Keratinocyte (primary cell): ENCODE results near the gene FAT1. TPM values are rescaled to one million over a fixed set of nuclear protein-coding genes. Genes with fewer than 3 reads are reported as not detected.

ENCODE experiments used
- DNase-seq: peaks from one replicate; pipeline ENCODE4 v3.0.0-alpha.2; 2011; ENCODE audit warnings: low read depth, missing footprints, low spot score
- FAIRE-seq: peaks from 2 replicates; lab custom pipeline; 2011; peaks lifted over from hg19 to GRCh38; lab: Jason Lieb, UNC
- H2AFZ ChIP-seq: 2 replicates; pipeline ENCODE4 v1.6.0; 2012; ENCODE audit warnings: low read length, control low read depth, inconsistent platforms; ENCODE audit not compliant: control insufficient read depth
- H3K27ac ChIP-seq: 2 replicates; pipeline ENCODE4 v1.5.1; 2011; ENCODE audit warnings: low read length; ENCODE audit not compliant: control insufficient read depth, insufficient read depth
- H3K27me3 ChIP-seq: 3 replicates; pipeline ENCODE4 v1.6.0; 2011; ENCODE audit warnings: low read length; ENCODE audit not compliant: control insufficient read depth, insufficient read depth; ENCODE audit errors: extremely low read depth
- H3K36me3 ChIP-seq, 2 experiments: 2 replicates in 1 of 2; 3 replicates in 1 of 2; pipeline ENCODE4 v1.5.1; 2011; ENCODE audit warnings: low read length in 2 of 2, mild to moderate bottlenecking in 1 of 2; ENCODE audit not compliant: control insufficient read depth in 2 of 2, insufficient read depth in 2 of 2; ENCODE audit errors: extremely low read depth in 1 of 2
- H3K4me1 ChIP-seq: 3 replicates; pipeline ENCODE4 v1.5.1; 2011; ENCODE audit warnings: low read length; ENCODE audit not compliant: control insufficient read depth, insufficient read depth; ENCODE audit errors: extremely low read depth
- H3K4me2 ChIP-seq: 3 replicates; pipeline ENCODE4 v1.6.0; 2011; ENCODE audit warnings: low read depth, low read length; ENCODE audit not compliant: control insufficient read depth, insufficient read depth; ENCODE audit errors: extremely low read depth
- H3K4me3 ChIP-seq, 3 experiments: fragments of 200-600 bp in 1 of 3; sonication (generic) in 1 of 3; 2 replicates in 2 of 3; 3 replicates in 1 of 3; pipeline ENCODE4 v1.5.1; 2011 to 2016; ENCODE audit warnings: low read length in 3 of 3, mild to moderate bottlenecking in 3 of 3, control low read depth in 2 of 3, inconsistent platforms in 1 of 3, low read depth in 1 of 3, mixed read lengths in 1 of 3, mixed run types in 1 of 3, moderate library complexity in 1 of 3; ENCODE audit not compliant: control insufficient read depth in 2 of 3, insufficient read depth in 2 of 3; ENCODE audit errors: extremely low read depth in 1 of 3
- H3K79me2 ChIP-seq: 2 replicates; pipeline ENCODE4 v1.6.0; 2012; ENCODE audit warnings: low read length; ENCODE audit not compliant: control insufficient read depth, insufficient read depth
- H3K9ac ChIP-seq: 3 replicates; pipeline ENCODE4 v1.6.0; 2011; ENCODE audit warnings: low read length; ENCODE audit not compliant: control insufficient read depth, insufficient read depth; ENCODE audit errors: extremely low read depth
- H3K9me1 ChIP-seq: 3 replicates; pipeline ENCODE4 v1.6.0; 2011; ENCODE audit warnings: low read length; ENCODE audit not compliant: control insufficient read depth, insufficient read depth; ENCODE audit errors: extremely low read depth
- H3K9me3 ChIP-seq: 2 replicates; pipeline ENCODE4 v1.5.1; 2012; ENCODE audit warnings: low read depth, low read length; ENCODE audit not compliant: control insufficient read depth
- H4K20me1 ChIP-seq: 3 replicates; pipeline ENCODE4 v1.6.0; 2011; ENCODE audit warnings: low read length; ENCODE audit not compliant: control insufficient read depth, insufficient read depth; ENCODE audit errors: extremely low read depth
- EZH2 ChIP-seq: IDR thresholded peaks from one replicate; pipeline ENCODE4 v1.6.1; 2012; ENCODE audit warnings: inconsistent platforms, mild to moderate bottlenecking, low read length, moderate library complexity
- dilution Hi-C: fragments of 300-500 bp; cut with MboI; formaldehyde crosslinking; loops from one replicate; pipeline ENCODE4 v1.7.0; 2020; ENCODE audit warnings: low sequenced_read_pairs; ENCODE audit not compliant: extremely low pct_ligation_motif_present
- polyA plus RNA-seq, 5 experiments: library from polyadenylated mRNA; depleted of rRNA in 3 of 5; stranded (reverse) in 3 of 5; stranded (forward) in 1 of 5; unstranded in 1 of 5; fragments of >200 nt; gene quantifications; 1 replicate in 1 of 5; 2 replicates in 3 of 5; 3 replicates in 1 of 5; pipeline versions ENCODE4 v1.2.1 to v1.2.3, GENCODE V29; 2011 to 2012; ENCODE audit warnings: missing spikeins in 2 of 5, low read depth in 1 of 5, low replicate concordance in 1 of 5
- TF ChIP-seq, protein P1 (sequence below), 3 experiments: IDR thresholded peaks in 1 of 3; conservative IDR thresholded peaks in 1 of 3; optimal IDR thresholded peaks in 1 of 3; 2 replicates in 2 of 3; 3 replicates in 1 of 3; pipeline versions ENCODE3 to v1.5.1; 2011; ENCODE audit warnings: low read length in 3 of 3, mild to moderate bottlenecking in 3 of 3, moderate library complexity in 2 of 3, control low read depth in 1 of 3, inconsistent platforms in 1 of 3; ENCODE audit not compliant: insufficient read depth in 2 of 3; ENCODE audit errors: extremely low read depth in 1 of 3

Gene FAT1
- polyA plus RNA-seq, 1 donor (not counting 4 experiments of a cell fraction or from before 2014, with no cell fraction given) = 329 TPM

DNA sequence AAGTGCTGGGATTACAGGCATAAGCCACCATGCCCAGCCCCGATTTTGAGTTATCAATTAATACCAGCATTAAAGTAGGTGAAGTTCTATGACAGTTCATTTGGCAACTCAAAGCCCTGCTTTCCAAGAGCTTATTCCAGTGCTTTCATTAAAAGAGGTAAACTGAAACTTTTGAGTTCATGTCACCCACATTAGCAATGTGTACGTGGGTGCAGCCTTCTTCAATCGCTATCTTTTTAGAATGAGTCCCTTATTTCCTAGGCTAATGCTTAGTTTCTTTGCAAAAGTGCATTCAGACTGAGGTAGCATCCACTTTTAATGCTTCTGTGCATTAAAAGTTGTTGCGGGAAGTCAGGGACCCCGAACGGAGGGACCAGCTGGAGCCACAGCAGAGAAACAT, 142.2 kb downstream of the FAT1 start:
- H3K4me3 ChIP-seq = no peak overlapping the region
- no peak for TF ChIP-seq EZH2
- TF ChIP-seq, protein P1, sequence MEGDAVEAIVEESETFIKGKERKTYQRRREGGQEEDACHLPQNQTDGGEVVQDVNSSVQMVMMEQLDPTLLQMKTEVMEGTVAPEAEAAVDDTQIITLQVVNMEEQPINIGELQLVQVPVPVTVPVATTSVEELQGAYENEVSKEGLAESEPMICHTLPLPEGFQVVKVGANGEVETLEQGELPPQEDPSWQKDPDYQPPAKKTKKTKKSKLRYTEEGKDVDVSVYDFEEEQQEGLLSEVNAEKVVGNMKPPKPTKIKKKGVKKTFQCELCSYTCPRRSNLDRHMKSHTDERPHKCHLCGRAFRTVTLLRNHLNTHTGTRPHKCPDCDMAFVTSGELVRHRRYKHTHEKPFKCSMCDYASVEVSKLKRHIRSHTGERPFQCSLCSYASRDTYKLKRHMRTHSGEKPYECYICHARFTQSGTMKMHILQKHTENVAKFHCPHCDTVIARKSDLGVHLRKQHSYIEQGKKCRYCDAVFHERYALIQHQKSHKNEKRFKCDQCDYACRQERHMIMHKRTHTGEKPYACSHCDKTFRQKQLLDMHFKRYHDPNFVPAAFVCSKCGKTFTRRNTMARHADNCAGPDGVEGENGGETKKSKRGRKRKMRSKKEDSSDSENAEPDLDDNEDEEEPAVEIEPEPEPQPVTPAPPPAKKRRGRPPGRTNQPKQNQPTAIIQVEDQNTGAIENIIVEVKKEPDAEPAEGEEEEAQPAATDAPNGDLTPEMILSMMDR (optimal IDR thresholded peaks at IDR 0.05 in 1 of 3, IDR thresholded peaks at IDR 0.05 in 1 of 3, conservative IDR thresholded peaks at IDR 0.05 in 1 of 3; ENCODE audit: extremely low read depth in 1 of 3, insufficient read depth in 2 of 3, low read length in 3 of 3) = no peak
- dilution Hi-C loops = no loop called here
- no peaks in the 10 kb centered on the region for H3K27me3 ChIP-seq
- no peaks in the 10 kb centered on the region for H3K9me3 ChIP-seq
- no peak for DNase-seq
- H3K36me3 ChIP-seq = peaks cover 22 to 23% of the 10 kb centered on the region in 2 experiments
- H3K79me2 ChIP-seq = peaks cover 12% of the 10 kb centered on the region
- no peaks in the 10 kb centered on the region for H3K4me1 ChIP-seq
- H3K27ac ChIP-seq = no peak overlapping the region
- H3K4me2 ChIP-seq = no peak overlapping the region
- no peak overlapping the region for H3K9ac ChIP-seq
- peaks cover 5% of the 10 kb centered on the region for H4K20me1 ChIP-seq
- FAIRE-seq = no peak
- H3K9me1 ChIP-seq = no peaks in the 10 kb centered on the region
- H2AFZ ChIP-seq = no peak overlapping the region

DNA sequence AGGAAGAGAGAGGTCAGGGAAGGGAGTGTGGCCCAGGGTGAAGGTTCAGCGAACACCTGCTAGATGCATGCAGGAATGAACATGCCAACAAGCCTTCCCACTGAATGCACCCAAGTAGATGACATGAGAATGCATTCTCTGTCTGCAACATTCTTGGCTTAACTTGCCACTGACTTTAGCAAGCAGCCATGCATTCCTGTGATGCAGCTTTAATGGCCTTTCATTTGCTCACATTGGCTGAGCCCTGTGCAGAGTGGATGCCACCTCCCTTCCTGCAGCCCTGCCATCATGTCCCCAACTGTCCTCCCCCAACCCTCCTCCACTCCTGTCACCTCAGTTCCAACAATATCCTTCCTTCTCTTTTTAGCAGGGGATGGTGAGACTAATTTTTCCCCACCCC, 143.0 kb downstream of the FAT1 start:
- Histone ChIP-seq H3K9me1 (no peaks in the 10 kb centered on the region), H3K4me2 (no peak overlapping the region), H3K27me3 (no peaks in the 10 kb centered on the region), H4K20me1 (peaks cover 3% of the 10 kb centered on the region), H3K9me3 (no peaks in the 10 kb centered on the region), H3K79me2 (peaks cover 5% of the 10 kb centered on the region), H2AFZ (no peak overlapping the region), H3K4me1 (no peaks in the 10 kb centered on the region), H3K27ac (no peak overlapping the region), H3K36me3 (peaks cover 16% of the 10 kb centered on the region in 2 experiments), H3K9ac (no peak overlapping the region), H3K4me3 (no peak overlapping the region)
- dilution Hi-C loops = no loop called here
- TF ChIP-seq, protein P1 (optimal IDR thresholded peaks at IDR 0.05 in 1 of 3, IDR thresholded peaks at IDR 0.05 in 1 of 3, conservative IDR thresholded peaks at IDR 0.05 in 1 of 3; ENCODE audit: extremely low read depth in 1 of 3, insufficient read depth in 2 of 3, low read length in 3 of 3) = no peak
- TF ChIP-seq EZH2 = no peak
- FAIRE-seq = no peak
- no peak for DNase-seq
